GM12865 (cell line): ENCODE measurements around the gene CCND3.

ENCODE experiments used
- DNase-seq: peaks from one replicate; pipeline ENCODE4 v3.0.0; 2010; ENCODE audit warnings: low read depth
- H3K4me3 ChIP-seq: 2 replicates; pipeline ENCODE4 v1.5.1; 2011; ENCODE audit warnings: mild to moderate bottlenecking, low read depth, low read length, control low read depth
- CTCF ChIP-seq: IDR thresholded peaks from 2 replicates; pipeline ENCODE4 v1.5.1; 2011; ENCODE audit warnings: low read length, control low read depth, low read depth, inconsistent platforms; ENCODE audit not compliant: insufficient read depth; ENCODE audit errors: missing control alignments

The CCND3 gene

GRCh38 chr6:41909727-41910126, 31.9 kb downstream of the CCND3 start:
- no peak for TF ChIP-seq CTCF

DNA sequence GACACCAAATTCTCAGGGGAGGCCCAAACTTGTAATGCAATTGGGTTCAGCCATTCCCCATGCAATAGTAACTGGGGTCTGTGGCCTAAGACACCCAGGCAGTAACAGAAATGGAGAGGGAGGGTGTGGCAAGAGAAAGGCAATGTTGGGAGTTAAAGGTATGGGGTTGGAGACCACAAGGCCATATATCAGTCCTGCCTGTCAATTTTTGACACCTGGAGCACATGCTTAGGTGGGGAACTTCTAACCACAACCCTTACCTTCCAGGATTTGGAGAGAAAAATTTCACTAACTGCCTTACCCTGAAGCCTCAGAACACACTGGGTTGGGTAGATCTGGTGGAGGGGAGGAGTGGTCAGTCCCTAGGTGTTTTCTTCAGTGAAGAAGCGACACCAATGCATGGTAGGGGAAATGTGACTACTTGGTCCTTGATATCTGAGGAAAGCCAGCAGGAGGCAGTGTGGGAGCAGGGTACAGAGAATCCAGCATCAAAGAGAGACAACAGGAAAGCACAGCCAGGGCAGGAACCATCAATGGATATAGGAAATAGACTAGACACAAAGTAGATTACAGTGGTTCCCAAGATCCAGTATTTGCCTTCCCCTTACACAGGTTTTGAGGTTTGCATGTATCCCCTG, 39.6 kb downstream of the CCND3 start:
- no peak overlapping the region for H3K4me3 ChIP-seq
- DNase-seq: peak; percentile 61
- TF ChIP-seq CTCF: peak; percentile 48

More at GRCh38 chr6:41909727-41910126, 31.9 kb downstream of the CCND3 start:
- DNase-seq: no peak
- no peak overlapping the region for H3K4me3 ChIP-seq

DNA sequence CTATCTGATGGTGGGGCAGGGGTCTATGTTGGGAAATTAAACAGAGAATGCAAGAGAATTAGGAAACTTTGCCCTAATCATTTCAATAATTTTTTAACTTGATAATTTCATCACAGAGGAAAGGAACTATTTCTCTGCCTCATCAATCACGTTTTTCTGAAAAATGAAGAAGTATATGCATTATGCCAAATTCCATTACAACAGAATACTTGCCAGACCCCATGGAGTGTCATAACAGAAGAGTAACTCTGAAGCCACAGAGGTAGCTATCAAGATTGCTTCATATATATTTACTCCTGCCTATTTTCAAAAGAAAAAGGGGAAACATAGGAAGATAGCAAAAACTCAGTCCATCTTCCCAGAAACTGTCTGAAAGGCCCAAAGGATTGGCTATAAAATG, 40.7 kb downstream of the CCND3 start:
- no peak for TF ChIP-seq CTCF
- DNase-seq: no peak
- H3K4me3 ChIP-seq: no peak overlapping the region

DNA sequence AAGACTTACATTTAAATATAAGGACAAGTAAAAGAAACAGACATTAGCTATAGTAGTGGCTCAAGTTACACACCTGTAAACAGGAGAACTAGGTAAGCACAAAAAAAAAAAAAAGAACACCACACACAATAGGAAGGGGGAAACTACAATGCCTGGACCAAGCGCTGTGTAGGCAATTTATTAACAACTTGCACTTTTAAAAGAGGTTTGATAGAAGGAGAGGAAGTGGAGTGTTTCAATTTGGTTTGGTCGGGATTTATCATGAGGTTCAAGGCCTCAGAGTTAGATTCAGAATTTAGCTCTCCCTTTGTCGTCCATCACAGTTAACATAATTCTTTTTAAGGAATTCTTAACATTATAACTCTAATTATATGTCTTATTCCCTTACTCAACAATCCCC, 45.3 kb downstream of the CCND3 start:
- peak overlapping the region; percentile 82 for H3K4me3 ChIP-seq
- no peak for DNase-seq
- no peak for TF ChIP-seq CTCF

- H3K4me3 ChIP-seq: peak within 1 kb of the TSS; percentile 82
- DNase-seq: peak; percentile 92
- no peak for TF ChIP-seq CTCF
Measured at GRCh38 chr6:41895300-41896233, 46.0 kb downstream of the CCND3 start, which contains the start of gene USP49. Gene USP49 (minus strand): TSS chr6:41895375. CDS start chr6:41806983, 88,392 bp downstream.

DNA sequence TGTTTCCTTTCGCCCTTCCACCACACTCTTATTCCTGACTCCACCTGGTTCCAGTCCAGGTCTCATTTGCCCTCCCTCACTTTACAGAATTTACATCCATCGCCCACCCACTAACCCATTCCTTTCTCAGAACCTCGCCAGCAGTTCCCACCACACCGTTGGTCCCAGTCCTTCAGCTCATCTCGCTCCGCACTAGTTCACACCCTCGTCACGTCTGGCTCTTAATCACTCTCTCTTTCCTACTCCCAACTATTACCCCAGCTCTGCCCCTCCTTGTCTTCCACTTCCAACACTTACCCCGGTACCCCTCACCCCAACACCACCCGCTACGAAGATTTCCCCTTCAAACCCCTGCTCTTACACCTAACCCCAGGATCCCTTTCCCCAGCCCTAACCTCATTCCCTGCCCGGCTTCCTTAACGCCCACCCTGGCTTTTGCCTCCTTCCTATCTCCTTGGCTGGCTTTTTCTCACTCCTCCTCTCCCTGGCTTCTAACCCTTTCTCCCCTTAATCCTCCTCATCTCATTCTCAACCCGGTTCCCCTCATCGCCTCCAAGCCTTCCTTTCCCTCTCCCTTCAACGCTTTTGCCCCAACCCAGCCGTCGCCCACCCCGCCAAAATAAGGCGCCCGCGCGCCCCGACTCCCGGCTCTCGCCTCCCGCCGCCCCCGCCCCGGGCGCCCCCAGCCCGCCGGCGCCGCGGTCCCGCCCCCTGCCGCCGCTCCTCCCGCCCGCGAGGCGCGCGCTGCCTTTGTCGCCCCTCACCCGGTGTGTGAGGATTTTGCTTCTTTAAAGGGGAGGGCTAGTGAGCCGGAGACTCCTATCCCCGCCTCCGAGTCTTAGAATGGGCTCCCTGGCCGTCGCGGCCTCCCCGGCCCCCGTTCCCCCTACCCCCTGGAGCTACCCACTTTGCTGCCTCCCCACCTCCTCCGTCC, 47.0 kb downstream of the CCND3 start:
- no peak for DNase-seq
- H3K4me3 ChIP-seq: peak overlapping the region; percentile 82
- TF ChIP-seq CTCF: no peak
